ENCODE measurements around the gene NOL4L. TPM values are rescaled to one million over a fixed set of nuclear protein-coding genes. Genes with fewer than 3 reads are reported as not detected.

Gene NOL4L
- polyA plus RNA-seq, 10 donors, result 12.0 to 17.9 (median 15.1) TPM

DNA sequence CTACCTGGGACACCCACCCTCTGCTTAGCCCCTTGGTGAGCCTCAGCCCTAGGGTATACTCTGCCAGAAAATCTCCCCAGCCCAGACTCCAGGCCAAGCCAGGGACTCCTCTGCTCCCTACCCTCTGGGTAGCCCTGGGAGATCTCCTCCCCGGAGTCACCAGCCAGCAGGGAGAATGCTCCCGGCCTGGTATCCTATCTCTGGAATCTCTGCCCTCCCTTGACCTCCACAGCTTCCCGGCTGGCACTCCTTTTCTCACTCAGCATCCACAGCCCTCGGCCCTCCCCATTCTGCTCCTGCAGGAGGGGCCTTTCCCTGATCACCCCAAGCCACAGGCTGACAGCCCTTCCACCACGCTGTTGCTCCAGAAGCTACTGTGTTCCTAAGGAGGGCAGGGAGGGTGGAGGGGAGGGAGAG is 22.6 kb downstream of the NOL4L start:
- no peak for DNase-seq

DNA sequence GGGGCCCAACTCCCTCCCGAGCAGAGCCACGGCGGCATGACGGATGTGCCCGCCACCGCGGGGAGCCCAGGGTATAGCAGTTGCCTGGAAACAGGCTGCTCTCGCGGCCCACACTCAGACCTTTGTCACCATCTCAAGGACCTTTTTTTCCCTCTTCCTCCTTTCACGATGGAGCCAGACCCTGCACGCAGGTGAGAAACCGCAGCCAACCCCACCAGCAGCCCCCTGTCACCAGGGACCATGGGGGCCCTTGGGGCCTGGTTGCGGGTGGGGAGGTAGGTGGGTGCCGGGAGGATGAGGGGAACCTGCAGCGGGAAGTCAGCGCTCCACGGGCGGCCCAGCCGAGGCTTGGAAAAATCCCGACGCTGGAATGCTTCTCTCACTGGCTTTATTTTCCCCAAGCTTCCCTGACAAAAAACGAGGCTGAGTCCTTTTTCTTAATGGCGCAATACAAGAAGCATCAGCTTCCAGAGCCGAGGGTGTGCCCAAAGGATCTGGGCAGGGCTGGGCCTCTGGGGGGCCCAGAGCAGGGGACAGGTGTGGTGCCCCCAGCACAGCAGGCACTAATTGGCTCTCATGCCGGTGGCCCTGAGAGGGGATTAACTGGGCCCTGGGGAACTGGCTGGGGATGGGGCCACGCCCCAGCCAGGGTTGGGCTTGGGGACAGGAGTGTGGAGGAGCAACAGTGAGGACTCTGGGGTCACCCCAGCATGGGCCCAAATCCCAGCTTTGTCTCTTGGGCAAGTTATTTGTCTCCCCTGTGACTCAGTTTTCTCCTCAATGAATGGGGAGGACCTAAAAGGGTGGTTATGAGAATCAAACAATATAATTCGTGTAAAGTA is 23.9 kb downstream of the NOL4L start:
- peak in 1 of 3 donors; percentile 49 for DNase-seq

GRCh38 chr20:32560482-32560988 is 24.6 kb downstream of the NOL4L start:
- DNase-seq, result no peak

DNA sequence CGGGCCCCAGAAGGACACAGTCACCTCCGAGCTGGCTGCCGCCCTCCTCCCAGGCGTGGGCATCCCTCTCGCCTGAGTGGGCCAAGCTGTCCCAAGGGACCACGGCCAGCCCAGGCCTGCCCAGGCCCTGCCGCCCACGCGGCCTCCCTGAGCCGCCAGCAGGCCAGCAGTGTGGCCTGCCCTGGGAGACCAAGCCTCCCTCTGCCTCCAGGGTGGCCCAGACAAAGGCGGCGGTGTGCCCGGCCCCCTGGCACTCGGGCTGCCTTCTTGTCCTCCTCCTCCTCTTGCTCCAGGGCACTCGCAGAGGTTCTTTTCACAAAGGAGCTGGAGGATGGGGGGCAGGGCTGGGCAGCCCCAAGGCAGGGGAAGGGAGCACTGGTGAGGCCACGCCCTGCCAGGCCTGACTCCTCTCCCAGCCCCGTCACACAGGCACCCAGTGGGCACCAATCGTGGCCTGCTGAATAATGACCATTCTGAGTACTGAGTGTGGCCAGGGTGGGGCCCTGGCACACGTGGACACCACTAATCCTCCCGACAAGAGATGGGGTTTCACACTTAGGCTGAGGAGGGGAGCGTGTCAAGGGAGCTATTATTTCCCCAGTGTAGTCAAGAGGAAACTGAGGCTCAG is 25.3 kb downstream of the NOL4L start:
- DNase-seq, result peak in 1 of 3 donors; percentile 9

DNA sequence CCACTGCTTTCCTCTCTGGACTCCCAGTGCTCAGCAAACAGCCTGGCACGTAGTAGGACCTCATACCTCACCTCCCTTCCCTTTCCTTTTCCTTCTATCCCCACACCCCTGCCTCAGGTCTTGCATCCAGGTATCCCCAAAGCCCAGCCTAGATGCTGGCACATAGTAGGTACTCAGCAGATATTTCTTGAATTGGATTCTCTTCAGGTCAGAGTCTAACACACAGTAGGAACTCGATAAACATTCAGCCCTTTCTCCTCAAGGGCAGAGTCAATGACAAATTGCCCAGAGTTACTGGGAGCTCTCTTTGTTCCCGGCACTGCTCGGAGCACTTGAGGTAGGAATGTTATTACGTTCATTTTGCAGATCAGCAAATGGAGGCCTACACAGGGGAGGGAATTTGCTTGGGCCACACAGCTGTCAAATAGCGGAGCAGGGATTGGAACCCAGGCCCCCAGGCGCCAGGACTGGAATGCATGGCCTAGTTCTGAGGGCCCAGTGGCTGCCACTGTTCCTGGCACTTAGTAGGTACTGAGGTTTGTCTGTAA is 25.9 kb downstream of the NOL4L start:
- DNase-seq, result no peak

GRCh38 chr20:32558526-32558925 is 26.6 kb downstream of the NOL4L start:
- DNase-seq, result no peak

DNA sequence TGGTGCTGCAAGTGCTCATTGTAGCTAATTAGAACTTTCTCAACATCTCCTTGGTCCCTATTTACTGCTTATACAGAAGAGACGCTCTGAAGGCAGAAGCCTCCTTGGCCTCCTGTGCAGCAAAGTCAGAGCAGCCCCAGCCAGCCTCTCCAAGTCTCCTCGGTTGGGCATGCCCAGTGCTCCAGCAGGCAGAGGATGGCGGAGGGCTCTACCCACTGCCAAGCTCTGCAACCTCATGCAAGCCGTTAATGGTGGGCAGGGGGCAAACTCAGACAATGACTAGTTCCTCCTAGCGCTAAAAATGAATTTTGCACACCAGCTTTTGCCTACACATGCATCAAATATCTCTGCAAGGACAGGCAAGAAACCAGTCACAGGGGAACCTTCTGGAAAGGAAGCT is 27.8 kb downstream of the NOL4L start:
- DNase-seq, result no peak

- no peak for DNase-seq
Observed at GRCh38 chr20:32556312-32557184, 28.6 kb downstream of the NOL4L start.

- no peak for DNase-seq
Observed at GRCh38 chr20:32555584-32555983, 29.5 kb downstream of the NOL4L start.

GRCh38 chr20:32554965-32555289 is 30.2 kb downstream of the NOL4L start:
- no peak for DNase-seq

GRCh38 chr20:32553618-32554017 is 31.5 kb downstream of the NOL4L start:
- no peak for DNase-seq

GRCh38 chr20:32551693-32552092 is 33.4 kb downstream of the NOL4L start:
- DNase-seq, result no peak

GRCh38 chr20:32549842-32550241 is 35.3 kb downstream of the NOL4L start:
- DNase-seq, result no peak

DNA sequence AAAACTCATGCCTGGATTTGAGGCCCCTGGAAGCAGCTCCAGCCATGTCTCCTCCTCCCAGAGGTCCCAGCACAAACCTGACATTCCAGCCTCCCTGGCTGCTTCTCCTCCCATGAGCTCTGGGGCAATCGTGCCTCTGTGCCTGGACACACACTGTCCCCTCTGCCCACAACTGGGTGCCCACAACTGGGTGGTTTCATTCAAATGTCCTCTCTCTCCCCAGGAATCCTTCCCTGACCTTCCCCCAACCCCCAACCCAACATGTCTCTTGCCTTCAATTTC is 37.4 kb downstream of the NOL4L start:
- no peak for DNase-seq

GRCh38 chr20:32546918-32547752 is 38.0 kb downstream of the NOL4L start:
- no peak for DNase-seq

DNA sequence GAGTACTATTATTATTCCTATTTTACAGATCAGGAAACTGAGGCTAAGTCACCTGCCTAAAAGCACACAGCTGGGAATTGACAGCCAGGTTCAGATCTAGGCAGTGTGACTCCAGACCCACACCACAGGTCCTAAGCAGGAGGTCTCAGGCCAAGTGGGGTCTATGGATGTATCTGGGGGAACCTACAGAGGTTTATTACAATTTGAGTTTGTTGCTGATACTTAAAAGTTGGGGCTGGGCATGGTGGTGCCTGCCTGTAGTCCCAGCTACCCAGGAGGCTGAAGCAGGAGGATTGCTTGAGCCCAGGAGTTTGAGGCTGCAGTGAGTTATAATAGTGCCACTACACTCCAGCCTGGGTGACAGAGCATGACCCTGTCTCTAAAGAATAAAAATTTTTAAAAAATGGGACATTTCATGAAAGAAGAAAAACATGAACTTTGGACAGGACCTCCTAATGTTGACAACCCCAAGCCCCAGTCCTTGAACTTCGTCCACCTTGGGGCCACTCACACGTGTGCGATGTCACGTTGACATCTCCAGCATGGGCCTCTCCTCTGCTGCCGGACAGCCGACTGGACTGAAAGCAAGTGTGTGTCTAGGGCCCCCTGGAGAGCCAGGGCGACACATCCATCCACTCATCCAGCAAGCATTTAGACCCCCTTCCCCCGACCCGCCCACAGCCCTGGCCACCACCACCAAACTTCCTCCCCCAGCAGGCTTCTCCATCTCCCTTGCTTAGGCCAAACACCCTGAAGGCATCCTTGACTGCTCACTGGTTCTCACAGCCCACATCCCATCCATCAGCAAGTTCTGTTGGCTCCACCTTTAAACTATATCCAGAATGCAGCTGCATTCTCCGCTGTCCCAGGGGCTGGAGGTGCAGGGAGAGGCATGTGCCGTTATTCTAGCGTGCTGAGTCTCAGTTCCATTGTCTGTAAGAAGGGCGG is 40.0 kb downstream of the NOL4L start:
- peak in 1 of 3 donors; percentile 48 for DNase-seq

DNA sequence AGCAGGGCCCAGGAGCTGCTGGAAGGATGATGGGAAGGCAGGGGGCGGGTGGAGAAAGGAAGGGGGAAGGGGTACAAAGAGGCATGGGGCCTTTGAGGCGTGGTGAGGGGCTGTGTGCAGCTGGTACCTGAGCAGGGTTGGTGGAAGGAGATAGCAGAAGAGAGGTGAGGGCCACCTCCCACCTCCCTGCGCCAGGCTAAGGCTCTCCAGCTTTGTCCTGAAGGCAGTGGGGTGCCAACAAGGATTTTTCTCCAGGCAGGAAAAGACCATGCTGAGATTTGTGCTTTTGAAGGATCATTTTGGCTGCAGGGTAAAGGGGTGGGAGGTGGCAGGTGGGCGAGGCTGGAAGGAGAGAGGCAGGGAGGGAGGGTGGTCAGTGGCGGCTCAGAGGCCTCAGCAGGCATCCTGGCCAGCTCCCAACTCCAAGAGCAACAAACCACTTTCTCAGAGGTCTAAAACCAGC is 40.8 kb downstream of the NOL4L start:
- no peak for DNase-seq

- no peak for DNase-seq
Observed at GRCh38 chr20:32543570-32544259, 41.4 kb downstream of the NOL4L start.

- no peak for DNase-seq
Observed at GRCh38 chr20:32542259-32542615, 42.9 kb downstream of the NOL4L start.

All from muscle of back (tissue), 11 donors.